GM18867 (cell line): ENCODE data around the gene TBC1D13.
A peak's percentile ranks its signal among the peaks of the same experiment; 100 is the strongest.
"Not testable (repeated sequence)": the region's sequence is repeated elsewhere in the genome, so short reads cannot be mapped to it uniquely, and the experiment has no call there.

ENCODE experiments used
- ATAC-seq: cut with Tn5 transposase; IDR thresholded peaks from one replicate; pipeline ENCODE4 v1.9.1; 2021; ENCODE audit warnings: mild to moderate bottlenecking, moderate library complexity; ENCODE audit not compliant: unreplicated experiment

Gene TBC1D13, protein sequence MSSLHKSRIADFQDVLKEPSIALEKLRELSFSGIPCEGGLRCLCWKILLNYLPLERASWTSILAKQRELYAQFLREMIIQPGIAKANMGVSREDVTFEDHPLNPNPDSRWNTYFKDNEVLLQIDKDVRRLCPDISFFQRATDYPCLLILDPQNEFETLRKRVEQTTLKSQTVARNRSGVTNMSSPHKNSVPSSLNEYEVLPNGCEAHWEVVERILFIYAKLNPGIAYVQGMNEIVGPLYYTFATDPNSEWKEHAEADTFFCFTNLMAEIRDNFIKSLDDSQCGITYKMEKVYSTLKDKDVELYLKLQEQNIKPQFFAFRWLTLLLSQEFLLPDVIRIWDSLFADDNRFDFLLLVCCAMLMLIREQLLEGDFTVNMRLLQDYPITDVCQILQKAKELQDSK

DNA sequence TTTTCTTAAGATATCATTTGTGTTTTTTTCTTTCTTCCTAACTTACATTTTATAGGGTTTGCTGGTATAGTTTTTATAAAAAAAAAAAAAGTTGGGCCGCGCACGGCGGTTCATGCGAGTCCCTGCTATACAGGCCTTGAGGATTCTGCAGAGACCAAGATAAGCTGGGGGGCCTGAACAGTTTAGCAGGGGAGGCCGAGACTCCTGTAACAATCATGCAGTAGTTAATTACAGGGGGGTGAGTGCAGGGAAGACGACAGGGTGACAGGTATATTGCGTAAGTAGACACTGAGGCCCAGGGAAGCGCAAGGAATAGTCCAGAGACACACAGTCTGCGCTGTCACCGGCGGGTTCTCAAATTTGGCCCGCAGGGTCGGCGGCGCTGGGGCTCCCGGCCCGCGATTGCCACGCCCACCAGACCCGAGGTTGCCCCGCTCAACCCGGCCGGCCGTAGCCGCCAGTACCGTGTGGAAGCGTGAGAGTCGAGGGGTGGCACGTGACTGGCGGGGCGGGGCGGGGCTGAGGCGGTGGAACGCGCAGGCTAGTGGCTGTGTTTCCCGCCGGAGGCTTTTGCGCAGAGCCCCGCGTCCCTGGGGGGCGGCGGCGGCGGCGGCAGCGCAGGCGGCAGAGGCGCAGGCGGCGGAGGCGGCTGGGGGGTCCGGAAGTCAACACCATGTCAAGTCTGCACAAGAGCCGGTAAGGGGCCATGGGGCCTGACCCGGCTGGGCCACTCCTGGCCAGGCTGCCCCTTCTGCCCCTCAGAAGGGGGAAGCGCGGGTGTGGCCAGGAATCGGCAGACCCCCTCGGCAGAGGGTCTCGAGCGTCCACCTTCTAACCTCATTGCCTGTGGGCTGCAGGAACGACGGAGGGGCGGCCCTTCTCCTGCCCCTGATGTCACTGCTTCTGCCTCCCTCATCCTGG lies at the start of gene TBC1D13:
TBC1D13 (plus strand) TSS at position 573 of the 921 bp plus-strand sequence; CDS start at position 674, 101 bp downstream.
- ATAC-seq: peak; percentile 89

DNA sequence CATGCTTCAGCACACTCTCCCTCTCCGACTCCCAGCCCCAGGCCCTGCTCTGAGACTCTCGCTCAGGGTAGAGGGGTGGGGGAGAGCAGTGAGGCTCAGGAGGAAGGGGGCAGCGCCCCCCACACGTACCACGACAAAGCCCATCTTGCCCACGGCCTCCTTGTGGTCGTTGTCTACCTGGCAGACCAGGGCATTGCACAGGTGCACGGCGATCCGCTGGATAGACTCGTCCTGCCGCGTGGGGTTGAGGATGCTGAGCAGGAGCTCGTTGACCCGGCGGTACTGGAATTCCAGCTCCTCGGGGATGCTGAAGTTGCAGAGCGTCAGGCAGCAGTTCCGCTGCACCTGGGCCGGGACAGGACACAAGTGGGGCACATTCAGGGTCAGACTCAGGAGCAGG lies 44.7 kb upstream of the TBC1D13 start:
- no peak for ATAC-seq

DNA sequence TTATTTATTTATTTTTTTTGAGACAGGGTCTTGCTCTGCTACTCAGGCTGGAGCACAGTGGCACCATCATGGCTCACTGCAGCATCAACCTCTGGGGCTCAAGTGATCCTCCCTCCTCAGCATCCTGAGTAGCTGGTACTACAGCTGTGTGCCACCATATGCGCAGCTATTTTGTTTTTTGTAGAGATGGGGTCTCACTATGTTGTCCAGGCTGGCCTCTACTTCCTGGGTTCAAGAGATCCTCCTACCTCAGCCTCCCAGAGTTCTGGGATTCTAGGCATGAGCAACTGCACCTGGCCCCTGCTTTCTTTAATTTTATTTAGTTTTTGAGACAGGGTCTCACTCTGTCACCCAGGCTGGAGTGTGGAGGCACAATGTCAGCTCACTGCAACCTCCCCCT lies 43.6 kb upstream of the TBC1D13 start:
- ATAC-seq: no peak

DNA sequence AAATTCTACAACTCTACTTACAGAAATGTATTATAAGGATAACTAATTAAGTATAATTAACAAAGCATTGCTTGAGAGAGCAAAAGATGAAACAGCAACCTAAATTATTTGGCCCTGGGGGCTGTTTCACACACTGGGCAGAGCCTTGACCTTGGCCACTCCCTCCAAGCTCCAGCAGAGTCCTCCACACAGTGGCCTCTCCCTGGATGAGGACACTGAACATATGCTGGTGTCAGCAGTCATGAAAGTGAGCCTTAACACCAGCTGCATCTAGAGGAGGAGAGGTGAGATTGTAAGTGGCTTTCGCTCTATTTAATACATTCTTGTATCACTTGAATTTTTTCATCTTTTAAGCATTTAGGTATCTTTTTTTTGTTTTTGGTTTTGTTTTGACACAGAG lies 39.8 kb upstream of the TBC1D13 start:
- no peak for ATAC-seq

DNA sequence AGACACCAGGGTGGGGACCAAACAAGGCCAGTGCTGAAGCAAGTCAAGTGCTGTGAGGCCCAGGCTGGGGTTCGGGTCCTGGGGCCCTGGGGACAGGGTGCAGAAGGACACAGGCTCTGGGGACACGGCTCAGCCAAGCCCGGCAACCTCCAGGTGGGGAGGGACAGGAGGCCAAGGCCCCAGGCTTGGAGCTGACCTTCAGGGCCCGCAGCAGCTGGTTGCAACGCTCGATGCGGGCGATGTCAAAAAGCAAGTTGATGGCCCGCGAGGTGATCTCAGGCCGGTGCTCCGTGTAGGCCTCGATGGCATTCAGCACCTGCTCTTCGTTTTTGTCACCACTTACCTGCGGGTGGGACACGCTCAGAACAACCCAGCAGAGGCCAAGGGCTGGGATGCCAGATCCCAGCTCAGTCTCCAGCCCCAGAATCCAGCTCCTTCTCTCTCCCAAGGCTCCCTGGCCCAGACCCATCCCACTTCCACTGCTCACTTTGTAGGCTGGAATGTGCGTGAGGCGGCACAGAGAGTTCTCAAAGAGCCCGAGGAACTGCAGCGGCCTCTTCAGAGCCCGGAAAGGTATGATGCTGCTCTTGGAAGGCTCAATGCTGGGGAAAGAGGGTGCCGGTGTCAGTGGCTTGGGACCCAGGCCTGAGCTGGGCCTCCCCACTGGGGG lies 36.0 kb upstream of the TBC1D13 start:
- no peak for ATAC-seq

DNA sequence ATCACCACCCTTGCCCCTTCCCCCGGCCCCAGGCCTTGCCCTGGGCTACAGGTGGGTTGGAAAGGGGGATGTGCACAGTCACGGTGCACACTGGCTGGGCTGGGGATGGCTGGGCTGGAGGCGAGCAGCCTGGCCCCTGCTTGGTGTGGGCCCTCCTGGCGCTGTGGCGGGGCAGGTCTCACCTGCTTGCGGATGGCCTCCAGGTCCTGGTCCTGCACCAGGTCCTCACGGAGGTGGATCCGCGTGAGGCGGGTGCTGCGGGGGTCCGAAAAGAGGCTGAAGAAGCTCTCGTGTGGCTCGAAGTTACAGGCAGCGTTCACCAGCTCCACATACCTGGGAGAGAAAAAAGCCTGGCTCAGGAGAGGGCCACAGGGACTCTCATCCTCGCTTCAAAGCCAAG lies 33.4 kb upstream of the TBC1D13 start:
- ATAC-seq: no peak

DNA sequence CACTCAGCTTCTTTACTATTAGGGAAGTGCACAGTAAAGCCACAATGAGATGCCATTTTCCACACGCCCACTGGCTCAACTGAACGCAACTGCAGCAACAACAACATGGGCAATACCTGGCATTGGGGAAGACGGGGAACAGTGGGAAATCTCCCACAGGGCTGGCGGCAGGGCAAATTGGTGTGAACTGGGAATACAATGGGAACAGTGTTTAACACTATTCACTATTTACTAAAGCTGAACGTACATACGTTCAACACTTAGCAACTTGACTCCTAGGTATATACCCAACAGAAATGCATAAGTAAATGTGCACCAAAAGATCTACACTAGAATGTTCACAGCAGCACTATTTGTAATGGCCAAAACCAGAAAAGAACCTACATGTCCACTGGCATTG lies 29.5 kb upstream of the TBC1D13 start:
- no peak for ATAC-seq

DNA sequence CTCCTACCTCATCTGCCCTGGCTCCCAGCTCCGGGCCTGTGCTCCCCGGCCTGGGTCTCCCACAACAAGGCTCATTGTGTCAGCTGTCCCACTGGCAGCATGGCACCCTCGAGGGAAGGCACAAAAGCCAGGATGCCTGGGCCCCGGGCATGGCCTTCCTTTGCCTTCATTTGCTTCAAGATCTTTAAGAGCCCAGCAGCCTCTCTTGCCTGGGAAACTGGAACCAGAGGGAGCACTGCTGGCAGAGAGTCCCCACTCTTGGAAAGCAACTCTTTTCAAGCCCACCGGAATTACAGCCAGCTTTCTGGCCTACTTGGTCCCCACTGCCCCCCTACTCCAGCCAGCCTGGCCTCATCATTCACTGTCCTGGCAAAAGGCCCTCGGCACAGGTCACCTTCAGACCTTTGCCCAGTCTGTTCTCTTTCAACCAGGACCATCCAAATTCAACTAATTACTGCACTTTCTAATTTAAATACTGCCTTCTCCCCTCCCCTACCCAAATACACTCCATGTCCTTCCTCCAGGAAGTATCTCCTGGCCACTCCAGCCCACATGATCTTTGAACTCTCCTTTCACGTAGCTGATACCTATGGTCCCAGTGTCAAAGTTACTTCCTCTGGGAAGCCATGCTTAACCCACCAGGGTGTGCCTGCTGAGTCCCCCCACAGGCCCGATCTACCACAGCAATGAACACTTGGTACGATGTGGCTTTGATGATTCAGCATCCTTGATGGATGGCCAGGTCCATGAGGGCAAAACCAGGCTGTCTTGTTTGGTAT lies 24.2 kb upstream of the TBC1D13 start:
- ATAC-seq: no peak

DNA sequence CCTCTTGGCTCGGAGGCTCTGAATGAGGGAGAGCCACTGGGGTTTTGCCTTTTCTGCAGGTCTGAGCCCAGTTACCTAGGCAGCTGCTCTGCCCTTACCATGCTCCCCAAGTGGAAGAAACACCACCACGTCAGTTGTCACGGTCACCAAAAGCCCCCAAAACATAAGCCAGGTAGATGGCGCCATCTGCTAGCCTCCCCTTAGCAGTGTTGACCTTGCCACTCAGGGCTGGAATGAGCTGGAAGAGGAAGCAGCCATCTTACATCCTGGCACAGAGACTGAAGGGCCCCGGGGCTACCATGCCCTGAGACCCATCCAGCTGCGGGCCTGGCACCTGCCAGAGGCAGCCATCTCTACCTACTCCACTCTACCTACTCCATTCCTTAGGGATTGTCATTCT lies 22.7 kb upstream of the TBC1D13 start:
- ATAC-seq: no peak

DNA sequence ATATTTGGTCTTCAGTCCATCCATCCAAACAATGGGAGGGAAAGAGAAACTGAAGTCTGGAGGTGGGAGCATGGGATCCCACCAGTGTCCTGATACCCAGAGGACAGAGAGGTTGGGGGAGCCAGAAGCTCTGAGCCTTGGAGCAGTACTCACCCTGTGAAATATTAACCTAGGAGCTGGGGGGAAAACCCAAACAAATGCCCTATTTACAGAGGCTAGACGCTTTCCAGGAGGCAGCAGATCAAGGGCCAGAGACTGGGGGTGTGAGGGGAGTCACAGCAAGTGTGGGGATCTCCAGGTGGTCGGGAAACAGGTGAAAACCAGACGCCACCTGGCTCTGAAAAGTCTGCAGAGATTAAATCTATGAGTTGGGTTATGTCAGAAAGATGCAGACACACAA lies 21.6 kb upstream of the TBC1D13 start:
- ATAC-seq: no peak

DNA sequence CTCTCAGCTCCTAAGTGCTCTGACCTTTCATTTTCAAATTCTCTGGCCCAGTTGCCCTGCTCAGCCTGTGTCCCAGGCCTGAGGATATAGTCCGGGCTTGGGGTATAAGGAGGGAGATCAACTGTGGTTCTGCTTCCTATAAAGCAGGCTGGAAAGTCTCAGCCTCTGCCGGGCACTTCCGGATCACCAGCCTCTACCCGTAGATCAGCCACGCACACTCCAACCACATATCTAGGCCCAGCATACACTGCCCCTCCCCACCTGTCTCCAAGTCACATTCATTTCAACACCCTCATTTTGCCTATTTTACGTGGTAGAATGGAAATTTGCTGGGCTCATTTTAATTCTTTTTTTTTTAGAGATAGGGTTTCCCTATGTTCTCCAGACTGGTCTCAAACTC lies 18.4 kb upstream of the TBC1D13 start:
- no peak for ATAC-seq

DNA sequence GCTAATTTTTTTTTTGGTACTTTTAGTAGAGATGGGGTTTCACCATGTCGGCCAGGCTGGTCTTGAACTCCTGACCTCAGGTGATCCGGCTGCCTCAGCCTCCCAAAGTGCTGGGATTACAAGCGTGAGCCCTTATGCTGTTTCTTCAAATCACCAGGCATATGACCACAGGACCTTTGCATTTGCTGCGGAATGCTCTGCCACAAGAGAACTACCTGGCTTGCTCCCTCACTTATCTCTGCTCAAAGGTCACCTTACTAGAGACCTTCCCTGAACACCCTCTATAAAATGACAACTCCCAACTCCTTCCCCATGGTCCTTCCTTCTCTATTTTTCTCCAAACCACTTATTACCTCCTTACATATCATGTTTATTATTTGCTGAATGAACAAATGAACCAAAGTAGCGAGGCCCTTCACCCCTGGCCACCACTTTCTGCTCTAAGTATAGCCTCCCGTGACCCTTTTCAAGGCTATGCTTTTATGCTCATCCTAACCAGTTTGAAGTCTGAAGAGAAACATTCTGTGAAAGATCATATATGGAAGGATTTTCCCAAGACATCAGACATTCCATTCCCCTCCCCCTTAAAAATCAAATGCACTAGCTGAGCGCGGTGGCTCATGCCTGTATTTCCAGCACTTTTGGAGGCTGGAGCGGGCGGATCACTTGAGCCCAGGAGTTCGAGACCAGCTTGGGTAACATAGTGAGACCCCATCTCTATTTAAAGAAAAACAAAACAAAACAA lies 16.6 kb upstream of the TBC1D13 start:
- no peak for ATAC-seq

DNA sequence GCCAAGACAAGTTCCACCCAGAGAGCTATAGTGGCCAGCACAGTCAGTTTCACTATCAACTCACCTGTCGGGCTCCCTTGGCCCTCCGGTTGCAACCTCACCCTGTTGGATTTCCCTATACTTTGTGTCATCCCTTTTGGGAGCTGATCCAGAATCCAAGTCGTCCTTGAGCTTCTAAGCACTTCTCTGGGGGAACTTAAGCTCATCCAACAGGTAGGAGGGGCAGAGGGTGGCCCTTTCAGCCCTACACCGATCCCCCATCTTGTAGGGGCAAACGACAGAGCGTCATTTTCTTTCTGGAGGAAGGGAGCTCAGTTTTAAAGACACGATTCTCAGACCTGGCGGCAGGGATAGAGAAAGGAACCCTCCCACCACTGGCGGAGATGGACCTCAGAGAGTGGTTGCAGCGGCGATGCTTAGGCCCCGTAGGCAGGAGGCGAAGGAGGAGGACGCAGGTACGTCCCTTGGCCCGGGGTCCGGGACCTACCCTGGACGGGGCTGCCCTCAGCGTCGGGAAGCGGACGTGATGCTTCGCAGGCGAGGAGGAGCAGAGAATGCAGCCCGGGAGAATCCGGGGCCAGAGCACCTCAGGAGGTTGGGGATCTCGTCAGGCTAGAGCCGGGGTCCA lies 15.8 kb upstream of the TBC1D13 start:
- ATAC-seq: no peak

DNA sequence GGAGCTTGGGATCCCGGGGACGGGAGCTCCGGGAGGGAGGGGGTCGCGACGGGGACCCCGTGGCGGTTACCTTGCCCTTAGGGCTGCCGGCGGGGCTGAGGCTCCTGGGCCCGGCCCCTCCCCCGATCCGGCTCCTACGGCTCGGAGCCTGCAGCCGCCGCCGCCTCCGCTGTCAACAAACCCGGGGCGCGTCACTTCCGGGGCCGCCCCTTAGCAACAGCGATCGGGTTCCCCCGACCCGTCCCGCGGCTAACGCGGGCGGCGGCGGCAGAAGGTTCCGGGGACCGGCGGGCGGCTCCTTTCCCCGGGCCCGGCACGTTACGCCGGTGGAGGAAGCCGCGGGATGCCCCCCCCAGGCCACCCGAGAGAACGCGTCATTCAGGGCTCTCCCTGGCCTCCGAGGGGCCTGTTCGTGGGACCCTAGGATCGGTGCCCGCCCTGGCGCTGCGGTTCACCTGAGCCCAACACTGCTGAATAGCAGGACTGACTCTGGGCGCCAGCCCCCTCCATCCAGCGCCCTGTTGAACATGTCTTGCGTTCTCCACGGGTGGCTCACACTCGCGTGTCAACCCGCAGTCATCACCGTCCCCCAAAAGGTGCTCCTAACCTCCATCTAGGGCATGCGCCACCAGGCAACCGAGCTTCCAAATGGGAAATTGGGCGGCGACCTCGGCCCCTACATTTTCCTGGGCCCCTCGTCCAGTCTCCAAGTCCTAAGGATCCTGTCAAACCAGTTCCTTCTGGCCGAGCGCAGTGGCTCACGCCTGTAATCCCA lies 15.1 kb upstream of the TBC1D13 start, which contains the start of gene ZER1:
ZER1 (minus strand) TSS at position 183 of the 775 bp plus-strand sequence. CDS start 16,362 bp downstream, outside the sequence.
- ATAC-seq: peak; percentile 86

DNA sequence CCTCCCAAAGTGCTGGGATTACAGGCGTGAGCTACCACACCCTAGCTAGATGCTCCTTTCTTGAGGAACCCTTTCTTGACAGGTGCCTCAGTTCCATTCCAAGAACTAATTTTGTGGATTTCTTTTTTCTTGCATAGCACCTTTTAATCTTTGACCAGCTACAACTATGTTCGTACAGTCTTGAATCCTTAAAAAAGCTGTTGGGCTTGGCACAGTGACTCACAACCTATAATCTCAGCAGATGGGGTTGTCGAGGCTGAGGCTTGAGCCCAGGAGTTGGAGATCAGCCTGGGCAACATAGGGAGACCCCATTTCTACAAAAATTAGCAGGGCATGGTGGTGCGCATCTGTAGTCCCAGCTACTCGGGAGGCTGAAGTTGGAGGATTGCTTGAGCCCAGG lies 14.0 kb upstream of the TBC1D13 start:
- no peak for ATAC-seq

DNA sequence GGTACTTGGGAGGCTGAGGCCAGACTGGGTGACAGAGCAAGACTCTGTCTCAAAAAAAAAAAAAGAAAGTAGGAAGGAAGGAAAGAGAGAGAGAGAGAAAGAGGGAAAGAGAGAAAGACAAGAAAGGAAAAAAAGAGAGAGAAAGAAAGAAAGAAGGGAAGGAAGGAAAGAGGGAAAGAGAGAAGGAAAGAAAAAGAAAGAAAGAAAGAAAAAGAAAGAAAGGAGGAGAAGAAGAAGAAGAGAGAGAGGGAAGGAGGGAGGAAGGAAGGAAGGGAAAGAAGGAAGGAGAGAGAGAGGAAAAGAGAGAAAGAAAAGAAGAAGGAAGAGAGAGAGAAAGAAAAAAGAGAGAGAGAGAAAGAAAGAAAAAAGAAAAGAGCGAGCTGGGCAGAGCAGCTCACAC lies 12.2 kb upstream of the TBC1D13 start:
- no peak for ATAC-seq

DNA sequence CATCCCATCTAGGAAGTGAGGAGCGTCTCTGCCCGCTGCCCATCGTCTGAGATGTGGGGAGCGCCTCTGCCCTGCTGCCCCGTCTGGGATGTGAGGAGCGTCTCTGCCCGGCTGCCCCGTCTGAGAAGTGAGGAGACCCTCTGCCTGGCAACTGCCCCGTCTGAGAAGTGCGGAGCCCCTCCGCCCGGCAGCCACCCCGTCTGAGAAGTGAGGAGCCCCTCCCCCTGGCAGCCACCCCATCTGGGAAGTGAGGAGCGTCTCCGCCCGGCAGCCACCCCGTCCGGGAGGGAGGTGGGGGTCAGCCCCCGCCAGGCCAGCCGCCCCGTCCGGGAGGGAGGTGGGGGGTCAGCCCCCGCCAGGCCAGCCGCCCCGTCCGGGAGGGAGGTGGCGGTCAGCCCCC lies 7.0 kb upstream of the TBC1D13 start:
- ATAC-seq: not testable (repeated sequence)

DNA sequence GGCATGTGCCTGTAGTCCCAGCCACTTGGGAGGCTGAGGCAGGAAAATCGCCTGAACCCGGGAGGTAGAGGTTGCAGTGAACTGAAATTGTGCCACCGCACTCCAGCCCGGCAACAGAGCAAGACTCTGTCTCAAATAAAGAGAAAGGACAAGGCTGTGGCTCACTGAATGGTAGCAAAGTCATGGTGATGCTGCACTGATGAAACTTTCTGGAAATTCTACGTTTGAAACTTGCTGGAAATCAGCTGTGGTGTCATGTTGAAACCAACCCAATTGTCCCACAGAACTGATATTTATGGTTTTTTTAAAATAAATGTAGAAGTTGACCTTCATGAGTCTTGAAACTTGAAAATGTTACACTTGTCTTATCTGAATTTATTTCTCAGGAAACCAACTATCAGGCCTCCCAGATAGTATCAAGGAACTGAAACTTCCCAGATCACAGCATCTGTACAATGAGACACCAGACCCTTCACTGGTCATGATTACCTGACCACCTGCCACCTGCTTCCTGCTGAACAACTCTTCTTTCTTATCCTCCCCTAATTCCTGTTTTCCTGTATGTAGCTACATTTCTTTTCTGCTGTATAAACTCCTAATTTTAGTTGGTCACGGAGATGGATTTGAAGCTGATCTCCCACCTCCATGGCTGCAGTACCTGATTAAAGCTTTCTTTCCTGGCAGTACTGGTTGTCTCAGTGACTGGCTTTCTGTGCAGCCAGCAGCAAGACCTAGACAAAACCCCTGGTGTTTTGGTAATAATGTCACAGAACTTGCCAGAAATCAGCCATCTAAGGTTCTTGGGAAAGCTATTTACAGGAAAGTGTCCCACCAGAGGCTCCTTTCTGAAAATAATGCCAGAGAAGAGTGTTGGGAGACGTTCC lies 5.6 kb upstream of the TBC1D13 start:
- ATAC-seq: no peak
